Measurements from ENCODE around the gene SLC25A20.
"Not testable (repeated sequence)": the region's sequence is repeated elsewhere in the genome, so short reads cannot be mapped to it uniquely, and the experiment has no call there.

Gene SLC25A20

GRCh38 chr3:48835650-48836366, 62.9 kb downstream of the SLC25A20 start:
- Mint-ChIP-seq H3K4me3 (no peak overlapping the region), H3K27ac (no peak overlapping the region), H3K27me3 (no peaks in the 10 kb centered on the region), H3K9me3 (no peaks in the 10 kb centered on the region), H3K36me3 (ENCODE audit: low read depth) (peaks cover 20% of the 10 kb centered on the region), H3K4me1 (ENCODE audit: low read depth) (peaks cover 15% of the 10 kb centered on the region)

- H3K36me3 Mint-ChIP-seq (ENCODE audit: low read depth) = peaks cover 15% of the 10 kb centered on the region
- H3K4me1 Mint-ChIP-seq (ENCODE audit: low read depth) = peaks cover 15% of the 10 kb centered on the region
- H3K27ac Mint-ChIP-seq = no peak overlapping the region
- H3K4me3 Mint-ChIP-seq = no peak overlapping the region
- H3K27me3 Mint-ChIP-seq = no peaks in the 10 kb centered on the region
- H3K9me3 Mint-ChIP-seq = no peaks in the 10 kb centered on the region
Observed at GRCh38 chr3:48832684-48833083, 66.0 kb downstream of the SLC25A20 start.

GRCh38 chr3:48830715-48831114, 68.0 kb downstream of the SLC25A20 start:
- H3K27ac Mint-ChIP-seq = no peak overlapping the region
- H3K36me3 Mint-ChIP-seq (ENCODE audit: low read depth) = peaks cover 10% of the 10 kb centered on the region
- H3K4me3 Mint-ChIP-seq = no peak overlapping the region
- H3K4me1 Mint-ChIP-seq (ENCODE audit: low read depth) = peaks cover 10% of the 10 kb centered on the region
- H3K9me3 Mint-ChIP-seq = no peaks in the 10 kb centered on the region
- H3K27me3 Mint-ChIP-seq = no peaks in the 10 kb centered on the region

- H3K27me3 Mint-ChIP-seq; H3K27ac Mint-ChIP-seq; H3K4me3 Mint-ChIP-seq; H3K36me3 Mint-ChIP-seq (ENCODE audit: low read depth); H3K9me3 Mint-ChIP-seq; H3K4me1 Mint-ChIP-seq (ENCODE audit: low read depth): not testable (repeated sequence)
Observed at GRCh38 chr3:48829525-48829924, 69.2 kb downstream of the SLC25A20 start.

- not testable (repeated sequence) for H3K27me3 Mint-ChIP-seq; H3K36me3 Mint-ChIP-seq (ENCODE audit: low read depth); H3K27ac Mint-ChIP-seq; H3K4me3 Mint-ChIP-seq; H3K9me3 Mint-ChIP-seq
- H3K4me1 Mint-ChIP-seq (ENCODE audit: low read depth) = peaks cover 16% of the 10 kb centered on the region
Observed at GRCh38 chr3:48827874-48828273, 70.8 kb downstream of the SLC25A20 start.

- H3K4me1 Mint-ChIP-seq (ENCODE audit: low read depth) = peaks cover 16% of the 10 kb centered on the region
- no peaks in the 10 kb centered on the region for H3K27me3 Mint-ChIP-seq
- H3K9me3 Mint-ChIP-seq = no peaks in the 10 kb centered on the region
- H3K36me3 Mint-ChIP-seq (ENCODE audit: low read depth) = peaks cover 5% of the 10 kb centered on the region
- H3K4me3 Mint-ChIP-seq = no peak overlapping the region
- H3K27ac Mint-ChIP-seq = no peak overlapping the region
Observed at GRCh38 chr3:48826451-48826850, 72.2 kb downstream of the SLC25A20 start.

GRCh38 chr3:48820612-48821324, 77.9 kb downstream of the SLC25A20 start:
- Mint-ChIP-seq H3K27ac (no peak overlapping the region), H3K9me3 (no peaks in the 10 kb centered on the region), H3K4me1 (ENCODE audit: low read depth) (peaks cover 24% of the 10 kb centered on the region)

GRCh38 chr3:48819234-48820221, 79.2 kb downstream of the SLC25A20 start:
- no peak overlapping the region for H3K4me3 Mint-ChIP-seq
- peaks cover 25% of the 10 kb centered on the region for H3K4me1 Mint-ChIP-seq (ENCODE audit: low read depth)
- H3K27me3 Mint-ChIP-seq = no peaks in the 10 kb centered on the region
- no peak overlapping the region for H3K27ac Mint-ChIP-seq
- H3K9me3 Mint-ChIP-seq = no peaks in the 10 kb centered on the region
- peaks cover 5% of the 10 kb centered on the region for H3K36me3 Mint-ChIP-seq (ENCODE audit: low read depth)

More at GRCh38 chr3:48820612-48821324, 77.9 kb downstream of the SLC25A20 start:
- Mint-ChIP-seq H3K36me3 (ENCODE audit: low read depth) (peaks cover 5% of the 10 kb centered on the region), H3K27me3 (no peaks in the 10 kb centered on the region), H3K4me3 (no peak overlapping the region)

GRCh38 chr3:48811524-48811923, 87.2 kb downstream of the SLC25A20 start:
- H3K27ac Mint-ChIP-seq = peak overlapping the region; percentile 81
- no peaks in the 10 kb centered on the region for H3K27me3 Mint-ChIP-seq
- peaks cover 31% of the 10 kb centered on the region for H3K4me1 Mint-ChIP-seq (ENCODE audit: low read depth)
- peaks cover 3% of the 10 kb centered on the region for H3K9me3 Mint-ChIP-seq
- peaks cover 4% of the 10 kb centered on the region for H3K36me3 Mint-ChIP-seq (ENCODE audit: low read depth)
- H3K4me3 Mint-ChIP-seq = no peak overlapping the region

Data from stimulated activated naive CD8-positive, alpha-beta T cell treated with anti-CD3 and anti-CD28 coated beads, Interleukin-15, Interleukin-2, amounts not matched to agents 100 ng/mL and 50 ng/mL, for 24 hours (primary cell).